ENCODE results near the gene CRX. TPM values are rescaled to one million over a fixed set of nuclear protein-coding genes. Genes with fewer than 3 reads are reported as not detected.
"Not testable (repeated sequence)": the region's sequence is repeated elsewhere in the genome, so short reads cannot be mapped to it uniquely, and the experiment has no call there.

CRX gene
- polyA plus RNA-seq, 1 donor, result not detected

- DNase-seq, result no peak
Measured at GRCh38 chr19:47860602-47861297, 39.0 kb downstream of the CRX start.

GRCh38 chr19:47861630-47862029 lies 39.9 kb downstream of the CRX start:
- no peak for DNase-seq

- peak; percentile 76 for DNase-seq
Measured at GRCh38 chr19:47863514-47863936, 41.8 kb downstream of the CRX start.

- DNase-seq, result no peak
Measured at GRCh38 chr19:47865166-47865565, 43.4 kb downstream of the CRX start.

GRCh38 chr19:47878906-47879305 lies 57.2 kb downstream of the CRX start:
- DNase-seq, result no peak

- not testable (repeated sequence) for DNase-seq
Measured at GRCh38 chr19:47879385-47879784, 57.6 kb downstream of the CRX start.

- DNase-seq, result no peak
Measured at GRCh38 chr19:47881757-47882156, 60.0 kb downstream of the CRX start.

GRCh38 chr19:47882890-47883289 lies 61.2 kb downstream of the CRX start:
- DNase-seq, result no peak

- no peak for DNase-seq
Measured at GRCh38 chr19:47885067-47885463, 63.3 kb downstream of the CRX start.

- no peak for DNase-seq
Measured at GRCh38 chr19:47886010-47886559, 64.3 kb downstream of the CRX start, which contains the start of gene SULT2A1. Gene SULT2A1 (minus strand): TSS chr19:47886315. CDS start chr19:47886257, 58 bp downstream.

- no peak for DNase-seq
Measured at GRCh38 chr19:47890865-47891621, 69.3 kb downstream of the CRX start.

- no peak for DNase-seq
Measured at GRCh38 chr19:47891622-47891922, 69.8 kb downstream of the CRX start.

GRCh38 chr19:47891923-47892666 lies 70.4 kb downstream of the CRX start:
- no peak for DNase-seq

Other genes starting within 250 kb of the CRX start
- gene ZNF541, start 248.8 kb upstream of the CRX start, polyA plus RNA-seq (ENCODE audit: insufficient read length), result 0.12 TPM
- gene BICRA, start 212.8 kb upstream of the CRX start, polyA plus RNA-seq (ENCODE audit: insufficient read length), result 13.4 TPM
- 147 TPM for gene EHD2, start 108.5 kb upstream of the CRX start, polyA plus RNA-seq (ENCODE audit: insufficient read length)
- 583 TPM for gene NOP53, start 76.4 kb upstream of the CRX start, polyA plus RNA-seq (ENCODE audit: insufficient read length)
- 941 TPM for gene SELENOW, start 43.2 kb upstream of the CRX start, polyA plus RNA-seq (ENCODE audit: insufficient read length)
- not detected for gene TPRX1, start 17.4 kb upstream of the CRX start, polyA plus RNA-seq (ENCODE audit: insufficient read length)
- gene TPRX2, start 37.3 kb downstream of the CRX start, polyA plus RNA-seq (ENCODE audit: insufficient read length), result not detected
- not detected for gene SULT2A1, start 64.4 kb downstream of the CRX start, polyA plus RNA-seq (ENCODE audit: insufficient read length)
- gene BSPH1, start 170.2 kb downstream of the CRX start, polyA plus RNA-seq (ENCODE audit: insufficient read length), result not detected
- not detected for gene ELSPBP1, start 172.7 kb downstream of the CRX start, polyA plus RNA-seq (ENCODE audit: insufficient read length)
- not detected for gene CABP5, start 222.1 kb downstream of the CRX start, polyA plus RNA-seq (ENCODE audit: insufficient read length)